GM21367 (cell line): ENCODE results near the gene CATSPER2.
"Not testable (repeated sequence)": the region's sequence is repeated elsewhere in the genome, so short reads cannot be mapped to it uniquely, and the experiment has no call there.

Experiments used
- ATAC-seq: cut with Tn5 transposase; IDR thresholded peaks from one replicate; pipeline ENCODE4 v1.9.1; 2021; ENCODE audit not compliant: unreplicated experiment

Gene CATSPER2

GRCh38 chr15:43648649-43649429 lies at the start of gene CATSPER2:
Gene CATSPER2 (minus strand): TSS chr15:43648844. CDS start chr15:43648061, 783 bp downstream.
- ATAC-seq = no peak

- ATAC-seq = not testable (repeated sequence)
Observed at GRCh38 chr15:43693148-43694022, 44.7 kb upstream of the CATSPER2 start, which contains the start of gene CKMT1A. Gene CKMT1A (plus strand): TSS chr15:43693859. CDS start chr15:43694051, 192 bp downstream.

GRCh38 chr15:43692679-43693078 lies 44.0 kb upstream of the CATSPER2 start:
- ATAC-seq = not testable (repeated sequence)

GRCh38 chr15:43689604-43690301 lies 41.1 kb upstream of the CATSPER2 start:
- peak; percentile 89 for ATAC-seq

- ATAC-seq = not testable (repeated sequence)
Observed at GRCh38 chr15:43674175-43674574, 25.5 kb upstream of the CATSPER2 start.

- ATAC-seq = not testable (repeated sequence)
Observed at GRCh38 chr15:43666177-43666576, 17.5 kb upstream of the CATSPER2 start.

- ATAC-seq = not testable (repeated sequence)
Observed at GRCh38 chr15:43663333-43663732, 14.7 kb upstream of the CATSPER2 start.

- ATAC-seq = not testable (repeated sequence)
Observed at GRCh38 chr15:43662293-43662692, 13.6 kb upstream of the CATSPER2 start.

GRCh38 chr15:43659727-43660126 lies 11.1 kb upstream of the CATSPER2 start:
- not testable (repeated sequence) for ATAC-seq

GRCh38 chr15:43649430-43649926 lies 834 bp upstream of the CATSPER2 start:
- not testable (repeated sequence) for ATAC-seq

- peak; percentile 68 for ATAC-seq
Observed at GRCh38 chr15:43638464-43639204, 10.0 kb downstream of the CATSPER2 start.

- ATAC-seq = not testable (repeated sequence)
Observed at GRCh38 chr15:43626937-43627336, 21.7 kb downstream of the CATSPER2 start.

GRCh38 chr15:43625106-43625505 lies 23.5 kb downstream of the CATSPER2 start:
- no peak for ATAC-seq

- ATAC-seq = not testable (repeated sequence)
Observed at GRCh38 chr15:43622068-43622799, 26.4 kb downstream of the CATSPER2 start.

- not testable (repeated sequence) for ATAC-seq
Observed at GRCh38 chr15:43618700-43619099, 29.9 kb downstream of the CATSPER2 start, which contains the start of gene STRC. Gene STRC (minus strand): TSS chr15:43618800. CDS start chr15:43618722, 78 bp downstream.

- not testable (repeated sequence) for ATAC-seq
Observed at GRCh38 chr15:43617750-43618149, 30.9 kb downstream of the CATSPER2 start.

- ATAC-seq = not testable (repeated sequence)
Observed at GRCh38 chr15:43602233-43602632, 46.4 kb downstream of the CATSPER2 start.

- not testable (repeated sequence) for ATAC-seq
Observed at GRCh38 chr15:43600200-43600599, 48.4 kb downstream of the CATSPER2 start.

GRCh38 chr15:43599131-43599530 lies 49.5 kb downstream of the CATSPER2 start:
- not testable (repeated sequence) for ATAC-seq
